Ascending aorta (tissue), 2 donors: ENCODE measurements around the gene WRAP53. TPM values are rescaled to one million over a fixed set of nuclear protein-coding genes. Genes with fewer than 3 reads are reported as not detected.
A peak's percentile ranks its signal among the peaks of the same experiment; 100 is the strongest.

ENCODE experiments used
- DNase-seq, 2 donors: peaks; one replicate each; pipeline ENCODE4 v3.0.0-alpha.2; 2019; ENCODE audit warnings: low spot score in 2 of 2
- H3K27ac ChIP-seq, 2 donors: fragments of 200-600 bp; sonication (generic); one replicate each; pipeline ENCODE4 v1.5.1; 2016 to 2017; ENCODE audit warnings: mild to moderate bottlenecking in 1 of 2
- H3K27me3 ChIP-seq: fragments of 200-600 bp; sonication (generic); one replicate; pipeline ENCODE4 v1.5.1; 2017
- H3K36me3 ChIP-seq, 2 donors: fragments of 200-600 bp; sonication (generic); one replicate each; pipeline ENCODE4 v1.5.1; 2016
- H3K4me1 ChIP-seq, 2 donors: fragments of 200-600 bp; sonication (generic); one replicate each; pipeline ENCODE4 v1.5.1; 2016 to 2017; ENCODE audit warnings: mild to moderate bottlenecking in 1 of 2
- H3K4me3 ChIP-seq, 2 donors: fragments of 200-600 bp; sonication (generic); one replicate each; pipeline ENCODE4 v1.5.1; 2016 to 2017; ENCODE audit warnings: mild to moderate bottlenecking in 1 of 2
- H3K9me3 ChIP-seq, 2 donors: fragments of 200-600 bp; sonication (generic); one replicate each; pipeline ENCODE4 v1.5.1; 2016
- intact Hi-C: fragments of 100-400 bp; cut with DNase I; formaldehyde crosslinking; loops from one replicate; pipeline ENCODE4 v1.15.1; 2023
- total RNA-seq: library from RNA; depleted of rRNA; stranded (reverse); fragments of >200 nt; gene quantifications from one replicate; pipeline ENCODE4 v1.1.0, GENCODE V29; 2016
- TF ChIP-seq, protein P1 (sequence below), 3 experiments: fragments of 200-600 bp in 2 of 3; fragments of 450-650 bp in 1 of 3; sonication (generic) in 2 of 3; IDR thresholded peaks; one replicate each; pipeline ENCODE4 v1.5.1; 2016 to 2019; ENCODE audit warnings: antibody characterized with exemption in 3 of 3, mild to moderate bottlenecking in 1 of 3, moderate library complexity in 1 of 3

WRAP53 gene
- total RNA-seq, 1 donor from 2014 or later = 1.5 TPM

GRCh38 chr17:7685533-7686221, 2.6 kb upstream of the WRAP53 start:
- no peaks in the 10 kb centered on the region for H3K36me3 ChIP-seq
- peaks cover 9 to 16% of the 10 kb centered on the region in 2 donors for H3K4me1 ChIP-seq
- TF ChIP-seq, protein P1, sequence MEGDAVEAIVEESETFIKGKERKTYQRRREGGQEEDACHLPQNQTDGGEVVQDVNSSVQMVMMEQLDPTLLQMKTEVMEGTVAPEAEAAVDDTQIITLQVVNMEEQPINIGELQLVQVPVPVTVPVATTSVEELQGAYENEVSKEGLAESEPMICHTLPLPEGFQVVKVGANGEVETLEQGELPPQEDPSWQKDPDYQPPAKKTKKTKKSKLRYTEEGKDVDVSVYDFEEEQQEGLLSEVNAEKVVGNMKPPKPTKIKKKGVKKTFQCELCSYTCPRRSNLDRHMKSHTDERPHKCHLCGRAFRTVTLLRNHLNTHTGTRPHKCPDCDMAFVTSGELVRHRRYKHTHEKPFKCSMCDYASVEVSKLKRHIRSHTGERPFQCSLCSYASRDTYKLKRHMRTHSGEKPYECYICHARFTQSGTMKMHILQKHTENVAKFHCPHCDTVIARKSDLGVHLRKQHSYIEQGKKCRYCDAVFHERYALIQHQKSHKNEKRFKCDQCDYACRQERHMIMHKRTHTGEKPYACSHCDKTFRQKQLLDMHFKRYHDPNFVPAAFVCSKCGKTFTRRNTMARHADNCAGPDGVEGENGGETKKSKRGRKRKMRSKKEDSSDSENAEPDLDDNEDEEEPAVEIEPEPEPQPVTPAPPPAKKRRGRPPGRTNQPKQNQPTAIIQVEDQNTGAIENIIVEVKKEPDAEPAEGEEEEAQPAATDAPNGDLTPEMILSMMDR (IDR thresholded peaks at IDR 0.05) = no peak
- intact Hi-C loops = loop anchor here (2.0 to 10.0 kb wide), 8 partner anchors 149 to 443 kb away; partner anchors contain the start of genes EIF5A, GABARAP, KCTD11 and KDM6B
- no peaks in the 10 kb centered on the region for H3K27me3 ChIP-seq
- H3K27ac ChIP-seq = peak overlapping the region; percentile 87 to 94
- H3K9me3 ChIP-seq = no peaks in the 10 kb centered on the region
- peak; percentile 58 to 95 for DNase-seq
- peak overlapping the region; percentile 70 to 79 for H3K4me3 ChIP-seq

GRCh38 chr17:7686222-7687071, 1.8 kb upstream of the WRAP53 start:
- no peaks in the 10 kb centered on the region for H3K36me3 ChIP-seq
- peaks cover 9 to 16% of the 10 kb centered on the region in 2 donors for H3K4me1 ChIP-seq
- TF ChIP-seq, protein P1 (IDR thresholded peaks at IDR 0.05) = no peak
- H3K4me3 ChIP-seq = peak overlapping the region; percentile 70 to 79
- peak overlapping the region; percentile 87 to 94 for H3K27ac ChIP-seq
- no peaks in the 10 kb centered on the region for H3K27me3 ChIP-seq
- intact Hi-C loops = loop anchor here (2.0 to 10.0 kb wide), 8 partner anchors 148 to 444 kb away; partner anchors contain the start of genes EIF5A, GABARAP, KCTD11 and KDM6B
- no peaks in the 10 kb centered on the region for H3K9me3 ChIP-seq
- peak in 1 of 2 donors; percentile 84 for DNase-seq

DNA sequence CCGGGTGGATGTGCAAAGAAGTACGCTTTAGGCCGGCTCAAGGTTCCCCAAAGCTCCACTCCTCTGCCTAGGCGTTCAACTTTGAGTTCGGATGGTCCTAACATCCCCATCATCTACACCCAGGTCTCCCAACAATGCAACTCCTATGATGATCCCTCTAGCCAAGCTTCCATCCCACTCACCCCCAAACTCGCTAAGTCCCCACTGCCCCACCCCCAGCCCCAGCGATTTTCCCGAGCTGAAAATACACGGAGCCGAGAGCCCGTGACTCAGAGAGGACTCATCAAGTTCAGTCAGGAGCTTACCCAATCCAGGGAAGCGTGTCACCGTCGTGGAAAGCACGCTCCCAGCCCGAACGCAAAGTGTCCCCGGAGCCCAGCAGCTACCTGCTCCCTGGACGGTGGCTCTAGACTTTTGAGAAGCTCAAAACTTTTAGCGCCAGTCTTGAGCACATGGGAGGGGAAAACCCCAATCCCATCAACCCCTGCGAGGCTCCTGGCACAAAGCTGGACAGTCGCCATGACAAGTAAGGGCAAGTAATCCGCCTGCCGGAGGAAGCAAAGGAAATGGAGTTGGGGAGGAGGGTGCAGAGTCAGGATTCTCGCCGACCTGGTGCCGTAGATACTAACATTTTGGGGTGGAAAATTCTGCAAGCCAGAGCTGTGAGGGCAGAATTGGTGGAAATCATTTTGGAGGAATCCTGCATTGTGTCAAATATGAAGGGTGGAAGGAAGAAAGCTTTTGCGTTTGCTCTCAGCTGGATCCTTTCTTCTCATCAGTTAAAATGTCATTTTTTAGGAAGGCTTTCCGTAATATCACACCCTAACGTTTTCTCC, 987 bp upstream of the WRAP53 start, which contains the start of gene TP53:
TP53 (minus strand) TSS at position 419 of the 836 bp plus-strand sequence. CDS start 10,896 bp downstream, outside the sequence.
- intact Hi-C loops = loop anchor here (2.0 to 10.0 kb wide), 8 partner anchors 148 to 444 kb away; partner anchors contain the start of genes EIF5A, GABARAP, KCTD11 and KDM6B
- H3K27ac ChIP-seq = peak within 1 kb of the TSS; percentile 87 to 94
- peak; percentile 61 to 93 for DNase-seq

DNA sequence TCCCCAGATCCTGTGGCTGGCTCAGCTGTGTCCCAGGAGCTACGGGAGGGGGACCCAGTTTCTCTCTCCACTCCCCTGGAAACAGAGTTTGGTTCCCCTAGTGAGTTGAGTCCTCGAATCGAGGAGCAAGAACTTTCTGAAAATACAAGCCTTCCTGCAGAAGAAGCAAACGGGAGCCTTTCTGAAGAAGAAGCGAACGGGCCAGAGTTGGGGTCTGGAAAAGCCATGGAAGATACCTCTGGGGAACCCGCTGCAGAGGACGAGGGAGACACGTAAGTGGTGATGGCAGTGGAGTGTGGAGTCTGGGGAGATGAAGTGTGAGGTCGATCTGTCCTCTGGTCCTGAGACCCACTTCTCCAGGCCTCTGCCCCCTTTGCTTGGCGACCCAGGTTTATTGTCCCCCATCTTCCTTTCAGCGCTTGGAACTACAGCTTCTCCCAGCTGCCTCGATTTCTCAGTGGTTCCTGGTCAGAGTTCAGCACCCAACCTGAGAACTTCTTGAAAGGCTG, 585 bp downstream of the WRAP53 start:
- DNase-seq = no peak
- peaks cover 9 to 16% of the 10 kb centered on the region in 2 donors for H3K4me1 ChIP-seq
- no peaks in the 10 kb centered on the region for H3K9me3 ChIP-seq
- TF ChIP-seq, protein P1 (IDR thresholded peaks at IDR 0.05) = no peak
- H3K4me3 ChIP-seq = peak overlapping the region; percentile 40 to 70
- no peaks in the 10 kb centered on the region for H3K36me3 ChIP-seq
- peak overlapping the region; percentile 2 to 41 for H3K27ac ChIP-seq
- H3K27me3 ChIP-seq = no peaks in the 10 kb centered on the region
- intact Hi-C loops = loop anchor here (1.0 to 10.0 kb wide), 9 partner anchors 28 to 382 kb away; partner anchors contain the start of genes DNAH2, EIF5A, FXR2 and KCTD11

More for the DNA sequence above, 987 bp upstream of the WRAP53 start, which contains the start of gene TP53:
- Histone ChIP-seq H3K4me3 (peak within 1 kb of the TSS; percentile 70 to 79), H3K36me3 (no peaks in the 10 kb centered on the region), H3K4me1 (peaks cover 9 to 16% of the 10 kb centered on the region in 2 donors), H3K27me3 (no peaks in the 10 kb centered on the region), H3K9me3 (no peaks in the 10 kb centered on the region)
- TF ChIP-seq, protein P1 (IDR thresholded peaks at IDR 0.05) = peak in 1 of 3 experiments; percentile 9
